ENCODE measurements around the gene PCDHGA10.
"Not testable (repeated sequence)": the region's sequence is repeated elsewhere in the genome, so short reads cannot be mapped to it uniquely, and the experiment has no call there.

Gene PCDHGA10

DNA sequence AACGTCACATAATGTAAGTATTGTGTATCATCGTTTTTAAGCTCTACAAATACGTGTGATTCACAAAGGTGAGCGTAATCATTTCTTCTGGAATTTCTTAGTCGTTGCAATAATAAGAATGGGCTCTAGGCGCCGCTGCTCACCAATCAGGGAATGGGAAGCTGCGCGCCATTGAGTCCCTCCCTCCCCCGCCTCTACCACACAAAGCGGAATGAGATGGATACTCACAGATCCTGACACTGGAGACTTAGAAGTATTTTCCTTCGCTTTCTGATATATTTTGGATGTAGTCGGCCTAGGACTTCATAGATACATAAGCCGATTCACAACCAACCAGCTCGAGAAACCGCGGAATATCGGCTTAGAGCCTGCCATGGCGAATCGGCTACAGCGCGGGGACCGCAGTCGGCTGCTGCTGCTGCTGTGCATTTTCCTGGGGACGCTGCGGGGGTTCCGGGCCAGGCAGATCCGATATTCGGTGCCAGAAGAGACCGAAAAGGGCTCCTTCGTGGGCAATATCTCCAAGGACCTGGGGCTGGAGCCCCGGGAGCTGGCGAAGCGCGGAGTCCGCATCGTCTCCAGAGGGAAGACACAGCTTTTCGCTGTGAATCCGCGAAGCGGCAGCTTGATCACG lies 8.2 kb downstream of the PCDHGA10 start, which contains the start of gene PCDHGA11:
PCDHGA11 (plus strand) TSS at position 197 of the 634 bp plus-strand sequence; CDS start at position 374, 177 bp downstream.
- no peak for DNase-seq (ENCODE audit: low read depth in 2 of 2)

DNA sequence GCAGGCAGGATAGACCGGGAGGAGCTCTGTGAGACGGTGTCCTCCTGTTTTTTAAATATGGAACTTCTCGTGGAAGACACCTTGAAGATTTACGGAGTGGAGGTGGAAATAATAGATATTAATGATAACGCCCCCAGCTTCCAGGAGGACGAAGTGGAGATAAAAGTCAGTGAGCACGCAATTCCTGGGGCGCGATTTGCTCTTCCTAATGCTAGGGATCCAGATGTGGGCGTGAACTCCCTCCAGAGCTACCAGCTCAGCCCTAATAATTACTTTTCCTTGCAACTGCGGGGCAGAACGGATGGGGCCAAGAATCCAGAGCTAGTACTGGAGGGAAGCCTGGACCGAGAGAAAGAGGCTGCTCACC lies 8.7 kb downstream of the PCDHGA10 start:
- no peak for DNase-seq (ENCODE audit: low read depth in 2 of 2)

DNA sequence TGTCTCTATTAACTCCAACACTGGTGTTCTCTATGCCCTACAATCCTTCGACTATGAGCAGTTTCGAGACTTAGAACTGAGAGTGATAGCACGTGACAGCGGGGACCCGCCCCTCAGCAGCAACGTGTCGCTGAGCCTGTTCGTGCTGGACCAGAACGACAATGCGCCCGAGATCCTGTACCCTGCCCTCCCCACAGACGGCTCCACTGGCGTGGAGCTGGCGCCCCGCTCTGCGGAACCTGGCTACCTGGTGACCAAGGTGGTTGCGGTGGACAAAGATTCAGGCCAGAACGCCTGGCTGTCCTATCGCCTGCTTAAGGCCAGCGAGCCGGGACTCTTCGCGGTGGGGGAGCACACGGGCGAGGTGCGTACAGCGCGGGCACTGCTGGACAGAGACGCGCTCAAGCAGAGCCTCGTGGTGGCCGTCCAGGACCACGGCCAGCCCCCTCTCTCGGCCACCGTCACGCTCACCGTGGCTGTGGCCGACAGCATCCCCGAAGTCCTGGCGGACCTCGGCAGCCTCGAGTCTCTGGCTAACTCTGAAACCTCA lies 10.0 kb downstream of the PCDHGA10 start:
- no peak for DNase-seq (ENCODE audit: low read depth in 2 of 2)

DNA sequence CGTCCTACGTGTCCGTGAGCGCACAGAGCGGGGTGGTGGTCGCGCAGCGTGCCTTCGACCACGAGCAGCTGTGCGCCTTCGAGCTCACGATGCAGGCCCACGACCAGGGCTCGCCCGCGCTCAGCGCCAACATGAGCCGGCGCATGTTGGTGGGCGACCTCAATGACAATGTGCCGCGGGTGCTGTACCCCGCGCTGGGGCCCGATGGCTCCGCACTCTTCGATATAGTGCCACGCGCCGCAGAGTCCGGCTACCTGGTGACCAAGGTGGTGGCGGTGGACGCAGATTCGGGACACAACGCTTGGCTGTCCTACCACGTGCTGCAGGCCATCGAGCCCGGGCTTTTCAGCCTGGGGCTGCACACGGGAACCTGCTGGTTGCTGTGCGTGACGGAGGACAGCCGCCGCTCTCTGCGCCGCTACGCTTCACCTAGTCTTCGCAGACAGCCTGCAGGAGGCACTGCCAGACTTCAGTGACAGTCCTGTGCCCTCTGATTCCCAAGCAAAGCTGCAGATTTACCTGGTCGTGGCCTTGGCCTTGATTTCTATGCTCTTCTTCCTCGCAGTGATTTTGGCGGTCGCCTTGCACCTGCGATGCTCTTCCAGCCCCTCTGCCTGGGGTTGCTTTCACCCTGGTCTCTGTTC lies 15.1 kb downstream of the PCDHGA10 start:
- no peak for DNase-seq (ENCODE audit: low read depth in 2 of 2)

DNA sequence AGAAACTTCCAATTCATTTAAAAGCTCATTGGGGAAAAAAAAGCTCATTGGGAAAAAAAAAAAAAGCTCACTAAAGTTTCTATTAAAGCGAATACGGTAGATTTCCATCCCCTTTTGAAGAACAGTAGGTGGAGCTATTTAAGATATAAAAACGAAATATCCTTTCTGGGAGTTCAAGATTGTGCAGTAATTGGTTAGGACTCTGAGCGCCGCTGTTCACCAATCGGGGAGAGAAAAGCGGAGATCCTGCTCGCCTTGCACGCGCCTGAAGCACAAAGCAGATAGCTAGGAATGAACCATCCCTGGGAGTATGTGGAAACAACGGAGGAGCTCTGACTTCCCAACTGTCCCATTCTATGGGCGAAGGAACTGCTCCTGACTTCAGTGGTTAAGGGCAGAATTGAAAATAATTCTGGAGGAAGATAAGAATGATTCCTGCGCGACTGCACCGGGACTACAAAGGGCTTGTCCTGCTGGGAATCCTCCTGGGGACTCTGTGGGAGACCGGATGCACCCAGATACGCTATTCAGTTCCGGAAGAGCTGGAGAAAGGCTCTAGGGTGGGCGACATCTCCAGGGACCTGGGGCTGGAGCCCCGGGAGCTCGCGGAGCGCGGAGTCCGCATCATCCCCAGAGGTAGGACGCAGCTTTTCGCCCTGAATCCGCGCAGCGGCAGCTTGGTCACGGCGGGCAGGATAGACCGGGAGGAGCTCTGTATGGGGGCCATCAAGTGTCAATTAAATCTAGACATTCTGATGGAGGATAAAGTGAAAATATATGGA lies 17.7 kb downstream of the PCDHGA10 start, which contains the start of gene PCDHGA12:
PCDHGA12 (plus strand) TSS at position 176 of the 782 bp plus-strand sequence; CDS start at position 429, 253 bp downstream.
- no peak for DNase-seq (ENCODE audit: low read depth in 2 of 2)

DNA sequence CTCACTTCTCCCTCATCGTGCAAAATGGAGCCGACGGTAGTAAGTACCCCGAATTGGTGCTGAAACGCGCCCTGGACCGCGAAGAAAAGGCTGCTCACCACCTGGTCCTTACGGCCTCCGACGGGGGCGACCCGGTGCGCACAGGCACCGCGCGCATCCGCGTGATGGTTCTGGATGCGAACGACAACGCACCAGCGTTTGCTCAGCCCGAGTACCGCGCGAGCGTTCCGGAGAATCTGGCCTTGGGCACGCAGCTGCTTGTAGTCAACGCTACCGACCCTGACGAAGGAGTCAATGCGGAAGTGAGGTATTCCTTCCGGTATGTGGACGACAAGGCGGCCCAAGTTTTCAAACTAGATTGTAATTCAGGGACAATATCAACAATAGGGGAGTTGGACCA lies 18.5 kb downstream of the PCDHGA10 start:
- DNase-seq (ENCODE audit: low read depth in 2 of 2) = no peak

DNA sequence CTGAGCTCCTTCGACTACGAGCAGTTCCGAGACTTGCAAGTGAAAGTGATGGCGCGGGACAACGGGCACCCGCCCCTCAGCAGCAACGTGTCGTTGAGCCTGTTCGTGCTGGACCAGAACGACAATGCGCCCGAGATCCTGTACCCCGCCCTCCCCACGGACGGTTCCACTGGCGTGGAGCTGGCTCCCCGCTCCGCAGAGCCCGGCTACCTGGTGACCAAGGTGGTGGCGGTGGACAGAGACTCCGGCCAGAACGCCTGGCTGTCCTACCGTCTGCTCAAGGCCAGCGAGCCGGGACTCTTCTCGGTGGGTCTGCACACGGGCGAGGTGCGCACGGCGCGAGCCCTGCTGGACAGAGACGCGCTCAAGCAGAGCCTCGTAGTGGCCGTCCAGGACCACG lies 19.5 kb downstream of the PCDHGA10 start:
- DNase-seq (ENCODE audit: low read depth in 2 of 2) = not testable (repeated sequence)

DNA sequence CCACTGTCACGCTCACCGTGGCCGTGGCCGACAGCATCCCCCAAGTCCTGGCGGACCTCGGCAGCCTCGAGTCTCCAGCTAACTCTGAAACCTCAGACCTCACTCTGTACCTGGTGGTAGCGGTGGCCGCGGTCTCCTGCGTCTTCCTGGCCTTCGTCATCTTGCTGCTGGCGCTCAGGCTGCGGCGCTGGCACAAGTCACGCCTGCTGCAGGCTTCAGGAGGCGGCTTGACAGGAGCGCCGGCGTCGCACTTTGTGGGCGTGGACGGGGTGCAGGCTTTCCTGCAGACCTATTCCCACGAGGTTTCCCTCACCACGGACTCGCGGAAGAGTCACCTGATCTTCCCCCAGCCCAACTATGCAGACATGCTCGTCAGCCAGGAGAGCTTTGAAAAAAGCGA lies 19.9 kb downstream of the PCDHGA10 start:
- not testable (repeated sequence) for DNase-seq (ENCODE audit: low read depth in 2 of 2)

DNA sequence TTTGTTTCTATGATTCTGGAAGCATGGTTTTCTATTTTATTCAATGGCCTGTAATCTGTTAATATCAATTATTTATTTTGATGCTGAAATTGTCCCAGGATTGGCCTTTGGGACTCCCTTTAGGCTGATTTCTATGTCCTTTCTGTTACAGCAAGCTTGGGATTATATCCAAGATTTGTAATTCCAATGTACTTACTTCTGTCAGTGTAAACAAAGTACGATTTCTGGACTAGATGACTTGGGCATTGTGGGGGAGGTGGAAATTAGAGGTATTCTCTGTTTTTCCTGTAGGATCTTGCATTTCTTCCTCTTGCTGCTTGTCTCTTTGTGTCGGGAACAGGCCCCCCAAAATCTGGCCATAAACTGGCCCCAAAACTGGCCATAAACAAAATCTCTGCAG lies 21.2 kb downstream of the PCDHGA10 start:
- DNase-seq (ENCODE audit: low read depth in 2 of 2) = no peak

DNA sequence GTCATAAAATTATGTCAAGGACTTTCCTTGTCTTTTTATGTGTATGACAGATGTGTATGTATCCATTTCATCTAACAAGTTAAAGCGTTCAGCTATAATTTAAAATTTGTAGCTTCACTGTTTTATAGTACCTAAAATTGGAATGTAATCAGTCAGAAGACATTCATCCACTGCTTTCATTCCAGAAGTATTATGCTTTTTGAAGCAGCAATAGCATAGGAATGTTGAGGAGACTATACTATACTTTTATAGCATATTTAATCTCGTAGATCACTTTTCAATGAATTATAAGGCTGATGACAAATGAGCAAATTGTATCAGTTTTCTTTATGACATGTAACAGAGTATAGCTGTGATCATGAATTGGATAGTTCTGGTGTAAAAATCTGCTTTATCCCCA lies 24.4 kb downstream of the PCDHGA10 start:
- DNase-seq (ENCODE audit: low read depth in 2 of 2) = no peak

DNA sequence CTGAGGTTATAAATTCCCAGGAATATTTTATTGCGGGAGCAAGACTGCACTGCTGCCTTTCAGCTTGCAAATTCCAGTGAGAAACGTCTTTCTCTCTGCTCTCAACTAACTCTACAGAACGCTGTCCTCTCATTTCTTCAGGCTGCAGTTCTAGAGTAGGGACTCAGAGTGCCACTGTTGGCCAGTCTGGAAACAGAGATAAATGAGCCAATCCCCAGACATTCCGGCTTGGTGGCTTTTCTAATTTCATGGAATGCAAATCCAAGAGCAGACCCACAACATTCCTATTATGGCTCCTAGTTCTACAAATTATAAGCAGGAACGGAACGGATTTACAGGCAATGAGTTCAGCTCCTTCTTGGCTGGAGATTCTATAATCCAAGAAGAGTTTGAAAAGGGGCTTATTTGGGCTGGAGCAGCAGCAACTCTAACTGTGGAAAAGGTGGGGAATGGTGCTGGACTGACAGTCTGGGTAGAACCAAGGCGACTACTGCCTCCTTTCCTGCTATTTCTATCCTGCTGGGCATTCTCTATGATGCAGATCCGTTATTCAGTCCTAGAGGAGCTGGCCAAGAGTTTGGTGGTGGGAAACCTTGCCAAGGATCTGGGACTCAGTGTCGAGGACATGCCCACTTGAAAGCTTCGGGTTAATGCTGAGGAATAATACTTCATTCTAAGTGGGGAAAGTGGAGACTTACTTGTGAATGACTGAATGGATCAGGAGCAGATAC lies 26.8 kb downstream of the PCDHGA10 start:
- DNase-seq (ENCODE audit: low read depth in 2 of 2) = no peak

DNA sequence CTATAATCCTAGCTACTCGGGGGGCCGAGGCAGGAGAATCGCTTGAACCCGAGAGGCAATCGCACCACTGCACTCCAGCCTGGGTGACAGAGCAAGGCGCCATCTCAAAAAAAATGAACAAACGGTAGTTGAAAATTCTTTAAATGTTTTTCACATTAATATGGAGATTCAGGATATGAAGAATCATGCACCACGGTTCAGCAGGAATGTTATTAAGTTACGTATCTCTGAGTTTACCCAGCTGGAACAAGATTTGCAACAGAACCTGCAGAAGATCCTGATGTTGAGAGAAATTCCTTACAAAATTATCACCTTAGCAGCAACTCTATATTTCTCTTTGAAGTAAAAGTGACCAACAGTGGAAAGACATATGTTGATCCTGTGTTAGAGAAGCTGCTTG lies 27.6 kb downstream of the PCDHGA10 start:
- no peak for DNase-seq (ENCODE audit: low read depth in 2 of 2)

DNA sequence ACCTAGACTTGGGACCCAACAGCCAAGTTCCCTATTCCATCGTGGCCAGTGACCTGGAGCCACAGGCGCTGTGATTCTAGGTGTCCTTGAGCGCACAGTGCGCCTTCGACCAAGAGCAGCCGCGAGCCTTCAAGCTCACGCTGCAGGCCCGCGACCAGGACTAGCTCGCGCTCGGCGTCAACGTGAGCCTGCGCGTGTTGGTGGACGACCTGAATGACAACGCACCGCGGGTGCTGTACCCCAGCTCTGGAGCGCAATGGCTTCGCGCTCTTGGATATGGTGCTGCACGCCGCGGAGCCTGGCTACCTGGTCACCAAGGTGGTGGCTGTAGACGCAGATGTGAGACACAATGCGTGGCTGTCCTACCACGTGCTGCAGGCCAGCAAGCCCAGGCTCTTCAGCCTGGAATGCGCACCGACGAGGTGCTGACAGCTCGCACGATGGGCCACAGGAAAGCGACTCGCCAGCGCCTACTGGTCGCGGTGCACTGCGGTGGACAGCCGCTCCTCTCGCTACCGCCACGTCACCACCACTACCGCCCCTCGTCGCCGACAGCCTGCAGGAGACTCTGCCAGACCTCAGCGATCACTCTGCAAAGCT lies 28.9 kb downstream of the PCDHGA10 start:
- no peak for DNase-seq (ENCODE audit: low read depth in 2 of 2)

DNA sequence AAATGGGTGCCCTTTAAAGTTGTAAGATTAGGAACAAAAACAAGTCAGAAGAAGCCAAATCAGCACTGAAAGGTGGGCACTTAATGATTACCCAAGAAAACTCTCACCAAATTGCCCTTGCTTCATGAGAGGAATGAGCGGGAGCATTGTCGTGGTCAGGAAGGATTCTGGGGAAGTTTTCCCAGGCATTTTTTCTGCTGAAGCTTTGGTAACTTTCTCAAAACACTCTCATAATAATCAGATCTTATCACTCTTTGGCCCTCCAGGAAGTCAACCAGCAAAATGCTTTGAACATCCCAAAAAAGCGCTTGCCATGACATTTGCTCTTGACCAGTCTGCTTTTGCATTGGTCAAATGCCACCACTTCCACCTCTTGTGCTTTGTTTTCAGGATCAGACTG lies 52.6 kb downstream of the PCDHGA10 start:
- no peak for DNase-seq (ENCODE audit: low read depth in 2 of 2)
